ENCODE measurements around the gene FAF1.
"Not testable (repeated sequence)": the region's sequence is repeated elsewhere in the genome, so short reads cannot be mapped to it uniquely, and the experiment has no call there.

FAF1 gene

DNA sequence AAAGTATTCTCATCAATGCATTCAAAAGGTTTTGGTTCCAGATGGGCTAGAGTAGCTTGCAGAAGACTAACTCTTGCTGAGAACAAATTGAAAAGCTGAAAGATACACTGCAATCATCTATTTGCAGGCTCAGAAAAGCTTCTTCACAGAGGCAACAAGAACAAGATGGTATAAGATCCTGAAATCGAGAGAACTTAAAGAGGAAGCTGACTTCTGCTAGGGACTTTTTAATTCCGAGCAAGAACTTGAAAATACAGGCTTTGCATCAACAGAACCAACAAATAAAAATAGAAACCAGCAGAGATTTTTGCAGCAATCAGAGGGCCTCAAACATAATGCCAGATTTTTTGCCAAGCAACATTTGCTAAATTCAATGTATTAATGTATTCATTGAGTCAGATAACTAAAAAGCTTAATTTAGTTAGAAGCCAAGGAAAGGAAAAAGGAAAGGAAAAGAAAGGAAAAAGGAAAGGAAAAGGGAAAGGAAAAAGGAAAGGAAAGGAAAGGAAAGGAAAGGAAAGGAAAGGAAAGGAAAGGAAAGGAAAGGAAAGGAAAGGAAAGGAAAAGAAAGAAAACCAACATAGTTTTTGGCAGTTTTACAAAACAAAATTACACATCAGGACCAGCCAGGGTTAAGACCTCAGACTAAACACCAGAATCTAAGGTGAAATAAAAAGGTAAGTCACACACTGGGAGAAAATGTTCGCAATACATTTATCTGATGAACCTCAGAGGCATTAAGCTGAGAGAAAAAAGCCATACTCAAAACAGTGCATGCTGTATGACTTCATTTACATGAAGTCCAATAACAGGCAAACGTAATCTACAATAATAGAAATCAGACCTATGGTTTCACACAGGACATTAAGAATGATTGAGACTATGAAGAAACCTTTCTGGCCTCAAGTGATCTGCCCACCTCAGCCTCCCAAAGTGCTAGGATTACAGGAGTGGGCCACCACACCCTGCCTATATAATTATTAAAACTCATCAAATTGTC, 42.6 kb downstream of the FAF1 start:
- H3K4me1 Mint-ChIP-seq = no peaks in the 10 kb centered on the region
- TF ChIP-seq, protein P1, sequence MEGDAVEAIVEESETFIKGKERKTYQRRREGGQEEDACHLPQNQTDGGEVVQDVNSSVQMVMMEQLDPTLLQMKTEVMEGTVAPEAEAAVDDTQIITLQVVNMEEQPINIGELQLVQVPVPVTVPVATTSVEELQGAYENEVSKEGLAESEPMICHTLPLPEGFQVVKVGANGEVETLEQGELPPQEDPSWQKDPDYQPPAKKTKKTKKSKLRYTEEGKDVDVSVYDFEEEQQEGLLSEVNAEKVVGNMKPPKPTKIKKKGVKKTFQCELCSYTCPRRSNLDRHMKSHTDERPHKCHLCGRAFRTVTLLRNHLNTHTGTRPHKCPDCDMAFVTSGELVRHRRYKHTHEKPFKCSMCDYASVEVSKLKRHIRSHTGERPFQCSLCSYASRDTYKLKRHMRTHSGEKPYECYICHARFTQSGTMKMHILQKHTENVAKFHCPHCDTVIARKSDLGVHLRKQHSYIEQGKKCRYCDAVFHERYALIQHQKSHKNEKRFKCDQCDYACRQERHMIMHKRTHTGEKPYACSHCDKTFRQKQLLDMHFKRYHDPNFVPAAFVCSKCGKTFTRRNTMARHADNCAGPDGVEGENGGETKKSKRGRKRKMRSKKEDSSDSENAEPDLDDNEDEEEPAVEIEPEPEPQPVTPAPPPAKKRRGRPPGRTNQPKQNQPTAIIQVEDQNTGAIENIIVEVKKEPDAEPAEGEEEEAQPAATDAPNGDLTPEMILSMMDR (IDR thresholded peaks at IDR 0.05) = no peak
- H3K36me3 Mint-ChIP-seq (ENCODE audit: low read depth) = peaks cover 39% of the 10 kb centered on the region
- no peak for DNase-seq
- H3K4me3 Mint-ChIP-seq = no peak overlapping the region
- H3K27me3 Mint-ChIP-seq (ENCODE audit: low read depth, poor library complexity) = peaks cover 3% of the 10 kb centered on the region
- H3K27ac Mint-ChIP-seq = peak overlapping the region; percentile 39
- H3K9me3 Mint-ChIP-seq = peaks cover 29% of the 10 kb centered on the region

DNA sequence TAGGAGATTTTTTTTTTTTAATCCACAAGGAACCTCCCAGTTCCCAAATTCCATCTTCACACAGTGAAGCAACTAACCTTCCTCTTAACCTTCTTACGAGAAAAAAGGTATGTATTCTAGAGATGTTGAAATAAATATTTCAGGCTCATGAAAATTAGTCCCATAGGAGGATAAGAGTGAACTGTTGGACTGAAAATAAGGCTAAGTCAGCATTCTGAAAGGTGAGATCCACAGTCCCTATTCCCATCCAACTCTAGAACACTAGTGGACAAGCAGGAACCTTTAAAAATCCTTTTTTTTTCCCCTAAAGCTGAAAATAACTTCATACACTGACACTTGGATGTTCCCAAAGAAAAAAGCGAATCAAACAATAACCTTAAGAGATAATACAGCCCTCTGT, 44.4 kb downstream of the FAF1 start:
- Mint-ChIP-seq H3K27me3 (ENCODE audit: low read depth, poor library complexity) (peaks cover 3% of the 10 kb centered on the region), H3K36me3 (ENCODE audit: low read depth) (peaks cover 39% of the 10 kb centered on the region), H3K9me3 (peaks cover 28% of the 10 kb centered on the region), H3K4me3 (no peak overlapping the region), H3K27ac (peak overlapping the region; percentile 19), H3K4me1 (no peaks in the 10 kb centered on the region)
- DNase-seq = no peak
- TF ChIP-seq, protein P1 (IDR thresholded peaks at IDR 0.05) = no peak

DNA sequence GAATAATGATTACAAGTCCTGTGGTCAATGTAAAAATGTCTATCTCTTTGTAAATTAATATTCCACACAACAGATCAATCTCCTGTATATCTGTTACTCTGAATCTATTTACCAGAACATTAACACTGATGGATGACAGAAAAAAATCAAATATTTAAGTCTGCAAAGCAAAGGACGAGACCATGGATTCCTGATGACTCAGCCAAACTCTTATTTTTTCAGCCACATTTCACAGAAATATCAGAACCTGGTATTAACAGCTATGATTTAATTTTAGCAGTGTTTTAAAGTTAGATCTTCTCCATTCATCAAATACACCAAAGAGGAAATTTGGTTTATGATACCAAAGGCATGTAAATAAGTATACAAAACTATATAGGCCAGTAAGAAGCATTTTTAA, 46.1 kb downstream of the FAF1 start:
- Mint-ChIP-seq H3K9me3 (peaks cover 29% of the 10 kb centered on the region), H3K27ac (no peak overlapping the region), H3K27me3 (ENCODE audit: low read depth, poor library complexity) (peaks cover 3% of the 10 kb centered on the region)

DNA sequence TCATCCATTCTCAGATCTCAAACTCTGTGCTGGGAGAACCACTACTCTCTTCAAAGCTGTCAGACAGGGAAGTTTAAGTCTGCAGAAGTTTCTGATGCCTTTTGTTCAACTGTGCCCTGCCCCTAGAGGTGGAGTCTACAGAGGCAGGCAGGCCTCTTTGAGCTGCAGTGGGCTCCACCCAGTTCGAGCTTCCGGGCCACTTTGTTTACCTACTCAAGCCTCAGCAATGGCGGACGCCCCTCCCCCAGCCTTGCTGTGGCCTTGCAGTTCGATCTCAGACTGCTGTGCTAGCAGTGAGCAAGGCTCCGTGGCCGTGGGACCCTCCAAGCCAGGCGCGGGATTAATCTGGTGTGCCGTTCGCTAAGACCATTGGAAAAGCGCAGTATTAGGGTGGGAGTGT, 49.7 kb downstream of the FAF1 start:
- not testable (repeated sequence) for H3K27me3 Mint-ChIP-seq (ENCODE audit: low read depth, poor library complexity); H3K4me3 Mint-ChIP-seq; H3K4me1 Mint-ChIP-seq; H3K27ac Mint-ChIP-seq; DNase-seq
- Mint-ChIP-seq H3K36me3 (ENCODE audit: low read depth) (peaks cover 58% of the 10 kb centered on the region), H3K9me3 (peaks cover 60% of the 10 kb centered on the region)

More for the DNA sequence above, 46.1 kb downstream of the FAF1 start:
- peaks cover 42% of the 10 kb centered on the region for H3K36me3 Mint-ChIP-seq (ENCODE audit: low read depth)
- H3K4me1 Mint-ChIP-seq = no peaks in the 10 kb centered on the region
- no peak for DNase-seq
- TF ChIP-seq, protein P1 (IDR thresholded peaks at IDR 0.05) = no peak
- no peak overlapping the region for H3K4me3 Mint-ChIP-seq

DNA sequence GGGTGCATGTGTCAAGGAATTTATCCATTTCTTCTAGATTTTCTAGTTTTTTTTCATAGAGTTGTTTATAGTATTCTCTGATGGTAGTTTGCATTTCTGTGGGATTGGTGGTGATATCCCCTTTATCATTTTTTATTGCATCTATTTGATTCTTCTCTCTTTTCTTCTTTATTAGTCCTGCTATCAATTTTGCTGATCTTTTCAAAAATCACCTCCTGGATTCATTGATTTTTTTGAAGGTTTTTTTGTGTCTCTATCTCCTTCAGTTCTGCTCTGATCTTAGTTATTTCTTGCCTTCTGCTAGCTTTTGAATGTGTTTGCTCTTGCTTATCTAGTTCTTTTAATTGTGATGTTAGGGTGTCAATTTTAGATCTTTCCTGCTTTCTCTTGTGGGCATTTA, 52.5 kb downstream of the FAF1 start:
- peaks cover 51% of the 10 kb centered on the region for H3K36me3 Mint-ChIP-seq (ENCODE audit: low read depth)
- H3K9me3 Mint-ChIP-seq = peaks cover 60% of the 10 kb centered on the region
- not testable (repeated sequence) for H3K27ac Mint-ChIP-seq; H3K4me3 Mint-ChIP-seq; DNase-seq; H3K4me1 Mint-ChIP-seq; H3K27me3 Mint-ChIP-seq (ENCODE audit: low read depth, poor library complexity)

DNA sequence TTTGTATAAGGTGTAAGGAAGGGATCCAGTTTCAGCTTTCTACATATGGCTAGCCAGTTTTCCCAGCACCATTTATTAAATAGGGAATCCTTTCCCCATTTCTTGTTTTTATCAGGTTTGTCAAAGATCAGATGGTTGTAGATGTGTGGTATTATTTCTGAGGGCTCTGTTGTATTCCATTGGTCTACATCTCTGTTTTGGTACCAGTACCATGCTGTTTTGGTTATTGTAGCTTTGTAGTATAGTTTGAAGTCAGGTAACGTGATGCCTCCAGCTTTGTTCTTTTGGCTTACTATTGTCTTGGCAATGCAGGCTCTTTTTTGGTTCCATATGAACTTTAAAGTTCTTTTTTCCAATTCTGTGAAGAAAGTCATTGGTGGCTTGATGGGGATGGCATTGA, 54.0 kb downstream of the FAF1 start:
- Mint-ChIP-seq H3K36me3 (ENCODE audit: low read depth) (peaks cover 43% of the 10 kb centered on the region), H3K9me3 (peaks cover 53% of the 10 kb centered on the region)
- not testable (repeated sequence) for H3K27me3 Mint-ChIP-seq (ENCODE audit: low read depth, poor library complexity); H3K4me3 Mint-ChIP-seq; H3K27ac Mint-ChIP-seq; DNase-seq; H3K4me1 Mint-ChIP-seq

DNA sequence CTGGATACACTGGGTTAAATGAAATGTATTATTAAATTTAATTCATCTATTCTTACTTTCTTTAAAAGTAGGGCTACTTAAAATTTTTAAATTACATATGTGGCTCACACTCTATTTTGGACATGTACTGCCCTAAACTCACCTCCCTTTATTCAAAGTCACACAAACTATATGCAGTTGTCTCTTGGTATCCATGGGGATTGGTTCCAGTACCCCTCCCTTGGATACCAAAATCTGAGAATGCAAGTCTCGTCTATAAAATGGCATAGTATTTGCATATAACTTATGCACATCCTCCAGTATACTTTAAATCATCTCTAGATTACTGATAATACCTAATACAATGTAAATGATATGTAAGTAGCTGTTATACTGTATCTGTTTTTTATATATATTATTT, 57.6 kb downstream of the FAF1 start:
- no peak overlapping the region for H3K27ac Mint-ChIP-seq
- peaks cover 19% of the 10 kb centered on the region for H3K9me3 Mint-ChIP-seq
- peaks cover 13% of the 10 kb centered on the region for H3K36me3 Mint-ChIP-seq (ENCODE audit: low read depth)
- no peak for DNase-seq
- H3K4me3 Mint-ChIP-seq = no peak overlapping the region
- TF ChIP-seq, protein P1 (IDR thresholded peaks at IDR 0.05) = no peak
- H3K4me1 Mint-ChIP-seq = no peaks in the 10 kb centered on the region
- H3K27me3 Mint-ChIP-seq (ENCODE audit: low read depth, poor library complexity) = peaks cover 2% of the 10 kb centered on the region
